ENCODE results near the gene CAMK4.
A peak's percentile ranks its signal among the peaks of the same experiment; 100 is the strongest.

CAMK4 gene

GRCh38 chr5:111223787-111224560 is at the start of gene CAMK4:
Gene CAMK4 (plus strand): TSS chr5:111224384. CDS start chr5:111224484, 100 bp downstream.
- DNase-seq: peak; percentile 71 to 72

GRCh38 chr5:111183064-111183463 is 41.1 kb upstream of the CAMK4 start:
- no peak for DNase-seq

GRCh38 chr5:111187079-111187478 is 37.1 kb upstream of the CAMK4 start:
- DNase-seq: no peak

GRCh38 chr5:111194053-111194452 is 30.1 kb upstream of the CAMK4 start:
- DNase-seq: no peak

- DNase-seq: no peak
Measured at GRCh38 chr5:111194925-111195324, 29.3 kb upstream of the CAMK4 start.

- peak in 1 of 2 donors; percentile 6 for DNase-seq
Measured at GRCh38 chr5:111197523-111197922, 26.7 kb upstream of the CAMK4 start.

GRCh38 chr5:111198281-111198966 is 25.8 kb upstream of the CAMK4 start:
- no peak for DNase-seq

- no peak for DNase-seq
Measured at GRCh38 chr5:111200828-111201227, 23.4 kb upstream of the CAMK4 start.

GRCh38 chr5:111201705-111202104 is 22.5 kb upstream of the CAMK4 start:
- no peak for DNase-seq

GRCh38 chr5:111211341-111211740 is 12.8 kb upstream of the CAMK4 start:
- DNase-seq: no peak

- no peak for DNase-seq
Measured at GRCh38 chr5:111214052-111214742, 10.0 kb upstream of the CAMK4 start.

- DNase-seq: no peak
Measured at GRCh38 chr5:111215971-111216370, 8.2 kb upstream of the CAMK4 start.

GRCh38 chr5:111221139-111221538 is 3.0 kb upstream of the CAMK4 start:
- no peak for DNase-seq

- no peak for DNase-seq
Measured at GRCh38 chr5:111223101-111223786, 940 bp upstream of the CAMK4 start.

GRCh38 chr5:111224561-111225345 is 569 bp downstream of the CAMK4 start:
- peak; percentile 57 to 59 for DNase-seq

- DNase-seq: no peak
Measured at GRCh38 chr5:111225926-111226325, 1.7 kb downstream of the CAMK4 start.

GRCh38 chr5:111226556-111226955 is 2.4 kb downstream of the CAMK4 start:
- no peak for DNase-seq

GRCh38 chr5:111227226-111227782 is 3.1 kb downstream of the CAMK4 start:
- no peak for DNase-seq

- no peak for DNase-seq
Measured at GRCh38 chr5:111227801-111228200, 3.6 kb downstream of the CAMK4 start.

GRCh38 chr5:111228520-111229220 is 4.5 kb downstream of the CAMK4 start:
- DNase-seq: no peak

- DNase-seq: no peak
Measured at GRCh38 chr5:111229221-111229835, 5.1 kb downstream of the CAMK4 start.
